ENCODE data around the gene IGF1R.

Gene IGF1R

DNA sequence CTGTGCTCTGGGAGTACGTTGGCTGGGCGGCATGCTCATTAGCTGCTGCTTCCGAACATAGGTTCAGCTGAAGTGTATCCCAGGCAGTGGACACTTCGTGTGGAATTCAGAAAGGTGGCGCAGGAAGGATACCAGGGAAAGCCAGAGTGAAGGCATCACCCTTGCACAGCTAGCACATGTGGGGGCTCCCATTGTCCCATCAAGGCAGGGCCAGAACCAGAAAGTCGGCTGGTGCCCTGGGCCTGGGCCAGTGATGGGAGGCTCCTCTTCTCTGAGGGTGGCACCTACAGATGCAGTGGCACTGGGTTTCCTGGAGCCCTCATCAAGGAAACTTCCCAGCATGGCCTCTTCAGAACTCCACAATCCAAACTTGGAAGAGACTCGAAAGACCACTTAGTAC is 302.7 kb downstream of the IGF1R start:
- DNase-seq = no peak
- intact Hi-C loops (cut with DNase I) = no loop called here

DNA sequence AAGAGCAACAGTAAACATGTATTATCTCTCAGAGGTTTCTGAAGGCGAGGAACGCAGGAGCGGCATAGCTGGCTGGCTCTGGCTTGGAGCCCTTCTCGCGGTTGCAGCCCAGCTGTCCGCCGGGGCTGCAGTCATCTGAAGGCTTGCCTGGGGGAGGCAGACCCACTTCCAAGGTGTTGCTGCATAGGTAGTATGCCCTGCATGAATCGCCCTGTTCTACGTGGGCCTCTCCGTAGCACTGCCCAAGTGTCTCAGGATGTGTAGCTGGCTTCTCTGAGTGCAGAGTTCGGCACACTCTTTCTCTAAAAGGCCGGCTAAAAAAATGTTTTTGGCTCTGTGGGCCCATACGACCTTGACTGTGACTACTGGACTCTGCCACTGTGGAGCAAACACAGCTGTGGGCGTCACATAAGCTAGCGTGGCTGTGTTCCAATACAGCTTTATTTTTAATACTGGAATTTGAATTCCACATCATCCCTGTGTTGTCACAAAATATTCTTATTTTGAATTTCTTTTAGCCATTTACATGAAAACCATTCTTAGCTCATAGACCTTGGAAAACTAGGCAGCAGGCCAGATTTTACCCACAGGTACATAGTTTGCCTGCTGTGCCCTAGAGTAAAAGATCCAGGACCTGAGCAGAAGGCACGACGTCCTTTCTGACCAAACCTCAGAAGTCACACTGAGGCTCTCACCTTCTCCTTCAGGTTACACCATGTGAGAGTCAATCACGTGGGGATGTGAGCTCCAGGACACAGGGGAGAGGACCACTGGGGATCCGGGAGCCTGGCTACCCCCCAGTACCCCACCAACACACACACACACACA is 303.4 kb downstream of the IGF1R start:
- intact Hi-C loops (cut with DNase I) = no loop called here
- DNase-seq = no peak

DNA sequence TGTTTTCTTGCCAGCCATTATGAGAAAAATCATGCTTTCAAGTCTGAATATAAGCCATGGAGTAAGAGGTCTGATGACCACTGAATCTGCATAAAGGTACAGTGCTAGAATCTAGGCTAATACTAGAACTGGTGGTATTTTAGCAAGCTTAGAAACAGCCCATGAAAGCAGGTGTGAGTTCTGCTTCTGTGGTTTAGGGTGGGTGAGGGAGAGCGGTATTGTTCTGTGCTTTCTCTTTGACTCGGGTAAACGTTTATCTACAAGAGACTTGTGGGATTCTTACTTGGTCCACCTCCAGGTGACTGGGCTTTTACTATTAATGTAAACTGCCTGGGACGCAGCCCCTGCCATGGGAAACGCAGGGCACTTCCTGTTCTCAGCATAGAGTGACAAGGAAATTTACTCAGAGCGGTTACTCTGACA is 304.1 kb downstream of the IGF1R start:
- no peak for DNase-seq
- intact Hi-C loops (cut with DNase I) = no loop called here

DNA sequence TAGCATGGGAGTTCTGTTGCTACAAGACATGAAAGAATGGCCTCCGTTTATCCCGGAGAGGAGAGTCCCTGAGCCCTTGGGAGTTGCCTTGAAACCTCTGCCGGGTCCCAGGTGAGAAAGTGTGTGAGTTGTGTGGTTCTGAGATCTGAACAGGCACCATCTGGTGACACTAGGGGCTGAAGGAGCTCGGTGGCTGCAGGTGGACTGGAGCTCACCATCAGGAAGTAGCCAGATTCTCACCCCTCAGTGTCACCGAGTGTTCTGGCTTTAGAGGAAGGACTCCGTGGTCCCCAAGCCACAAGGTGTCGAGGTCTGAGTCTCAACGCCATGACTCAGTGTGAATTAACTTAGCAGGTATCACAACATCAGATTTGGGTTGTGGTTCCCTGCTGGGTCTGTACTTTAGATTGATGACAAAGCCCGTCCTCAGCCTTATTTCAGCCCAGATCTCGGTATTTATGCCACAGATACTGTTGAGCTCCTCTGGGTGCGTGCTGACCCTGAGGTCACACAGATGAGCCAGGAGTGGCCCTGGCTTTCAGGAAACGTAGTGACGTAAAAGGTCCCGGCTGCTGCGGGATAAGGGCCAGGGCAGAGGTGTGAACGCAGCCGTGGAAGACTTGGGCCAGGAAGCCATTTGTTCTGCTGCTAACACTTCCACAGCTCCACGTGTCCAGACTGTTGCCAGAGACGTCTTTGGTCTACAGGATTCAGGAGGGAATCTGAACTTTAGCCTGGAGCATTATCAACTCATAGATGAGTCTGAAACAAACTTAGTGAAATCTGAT is 304.9 kb downstream of the IGF1R start:
- intact Hi-C loops (cut with DNase I) = no loop called here
- no peak for DNase-seq

DNA sequence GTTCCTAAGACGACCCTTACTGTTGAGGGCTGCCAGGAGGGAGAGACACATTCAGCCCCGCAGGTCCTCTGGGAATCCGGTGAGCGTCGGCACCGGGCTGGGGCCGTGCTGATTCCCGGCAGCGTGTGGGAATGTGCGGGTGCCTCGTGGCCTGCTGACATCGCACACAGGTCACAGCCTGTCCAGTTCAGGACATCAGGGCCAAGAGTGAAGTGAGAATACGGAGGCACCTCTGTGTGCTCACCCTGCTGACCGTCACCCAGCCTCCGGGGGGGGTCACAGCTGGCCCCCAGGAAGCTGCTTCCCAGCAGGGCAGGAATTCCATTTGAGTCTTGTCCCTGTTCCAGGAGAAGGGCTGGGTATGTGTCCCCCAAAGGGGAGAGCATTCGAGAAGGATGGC is 305.6 kb downstream of the IGF1R start:
- intact Hi-C loops (cut with DNase I) = no loop called here
- peak in 1 of 42 donors; percentile 13 for DNase-seq

DNA sequence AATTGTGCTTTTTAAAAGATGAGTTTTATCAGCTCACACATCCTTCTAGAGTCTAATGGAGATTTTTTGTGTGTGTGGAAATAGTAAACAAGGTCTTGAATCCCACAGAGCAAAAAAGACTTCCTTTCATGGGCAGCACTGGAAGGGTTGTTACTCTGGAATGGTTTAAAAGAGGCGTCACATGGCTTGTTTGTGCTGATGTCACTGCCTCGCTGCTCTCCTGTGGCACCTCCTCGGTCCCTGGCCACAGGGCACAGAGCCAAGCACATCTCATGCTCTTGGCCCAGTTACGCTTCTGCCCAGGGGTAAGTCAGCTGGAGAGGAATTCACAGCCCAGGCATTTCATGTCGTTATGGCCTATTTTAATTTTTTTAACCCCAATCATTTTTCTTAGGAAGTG is 306.1 kb downstream of the IGF1R start:
- intact Hi-C loops (cut with DNase I) = no loop called here
- peak in 41 of 42 donors; percentile 44 to 89 (median 72) for DNase-seq

DNA sequence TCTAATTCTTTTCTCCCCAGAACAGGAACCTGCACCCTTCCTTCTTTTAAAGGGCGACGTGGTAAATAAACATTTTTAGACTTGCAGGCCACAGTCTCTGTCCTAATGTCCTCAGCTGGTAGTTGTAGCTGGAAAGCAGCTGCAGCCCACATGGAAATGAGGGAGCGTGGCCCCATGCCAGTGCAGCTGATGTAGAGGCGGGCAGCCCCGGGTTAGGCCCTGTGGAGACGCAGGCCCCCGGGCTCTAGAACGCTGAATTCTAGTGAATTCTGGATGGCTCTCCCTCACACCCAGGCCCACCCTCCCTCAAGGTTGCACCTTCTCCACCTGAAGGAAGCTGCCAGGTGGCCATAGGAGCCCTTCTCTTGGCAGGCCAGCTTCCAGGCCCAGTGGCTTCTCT is 307.0 kb downstream of the IGF1R start:
- intact Hi-C loops (cut with DNase I) = no loop called here
- peak; percentile 64 to 95 (median 88) for DNase-seq

DNA sequence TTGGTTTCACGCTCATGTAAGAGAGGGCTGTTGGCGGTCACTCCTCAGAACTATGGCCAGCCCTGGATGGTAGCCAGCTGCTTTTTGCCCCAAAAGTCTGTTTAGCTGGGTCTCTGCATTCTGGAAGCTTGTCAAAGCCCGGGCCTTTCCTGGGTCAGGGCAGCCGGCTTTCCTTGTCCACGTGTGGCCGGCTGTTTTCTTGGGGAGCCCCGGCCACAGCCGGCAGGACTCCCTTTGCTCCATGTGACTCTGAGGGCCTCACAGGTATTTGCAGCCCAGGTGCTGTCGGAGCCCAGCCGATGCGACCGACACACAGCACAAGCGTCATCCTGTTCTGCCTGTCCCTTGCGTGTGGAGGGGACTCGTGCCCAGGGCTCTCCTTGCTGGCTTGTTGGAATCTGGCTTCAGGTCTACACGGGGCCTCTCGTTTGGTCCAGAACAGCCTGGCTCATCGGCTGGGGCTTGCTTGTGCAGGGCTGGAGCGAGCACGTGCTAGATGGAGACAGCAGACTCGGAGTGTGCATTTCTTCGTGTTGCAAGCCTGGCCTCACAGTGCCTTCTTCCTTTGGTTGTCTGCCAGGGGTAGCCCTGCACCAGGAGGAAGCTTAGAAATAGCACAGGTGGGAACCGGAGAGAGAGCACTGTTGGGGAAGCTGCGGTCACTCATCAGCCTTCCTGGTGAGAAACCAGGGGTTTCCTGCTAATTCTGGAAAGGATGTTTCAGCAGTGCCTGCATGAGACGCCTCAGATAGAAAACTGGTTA is 307.8 kb downstream of the IGF1R start:
- DNase-seq = peak in 10 of 42 donors; percentile 10 to 62 (median 32)
- intact Hi-C loops (cut with DNase I) = no loop called here

DNA sequence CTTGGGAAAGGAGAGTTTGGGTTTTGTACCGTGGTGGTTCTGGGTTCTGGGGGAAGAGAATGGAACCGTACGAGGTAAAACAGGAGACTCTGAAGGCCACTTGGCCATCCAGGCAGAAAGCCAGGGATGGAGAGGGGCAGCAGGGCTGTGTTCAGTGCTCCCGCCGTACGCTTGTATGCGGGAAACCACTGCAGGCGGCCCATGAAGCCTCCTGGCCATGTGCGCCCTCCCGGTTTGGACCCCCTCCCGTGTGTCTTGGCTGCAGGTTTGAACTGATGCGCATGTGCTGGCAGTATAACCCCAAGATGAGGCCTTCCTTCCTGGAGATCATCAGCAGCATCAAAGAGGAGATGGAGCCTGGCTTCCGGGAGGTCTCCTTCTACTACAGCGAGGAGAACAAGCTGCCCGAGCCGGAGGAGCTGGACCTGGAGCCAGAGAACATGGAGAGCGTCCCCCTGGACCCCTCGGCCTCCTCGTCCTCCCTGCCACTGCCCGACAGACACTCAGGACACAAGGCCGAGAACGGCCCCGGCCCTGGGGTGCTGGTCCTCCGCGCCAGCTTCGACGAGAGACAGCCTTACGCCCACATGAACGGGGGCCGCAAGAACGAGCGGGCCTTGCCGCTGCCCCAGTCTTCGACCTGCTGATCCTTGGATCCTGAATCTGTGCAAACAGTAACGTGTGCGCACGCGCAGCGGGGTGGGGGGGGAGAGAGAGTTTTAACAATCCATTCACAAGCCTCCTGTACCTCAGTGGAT is 308.6 kb downstream of the IGF1R start:
- DNase-seq = no peak
- intact Hi-C loops (cut with DNase I) = no loop called here

DNA sequence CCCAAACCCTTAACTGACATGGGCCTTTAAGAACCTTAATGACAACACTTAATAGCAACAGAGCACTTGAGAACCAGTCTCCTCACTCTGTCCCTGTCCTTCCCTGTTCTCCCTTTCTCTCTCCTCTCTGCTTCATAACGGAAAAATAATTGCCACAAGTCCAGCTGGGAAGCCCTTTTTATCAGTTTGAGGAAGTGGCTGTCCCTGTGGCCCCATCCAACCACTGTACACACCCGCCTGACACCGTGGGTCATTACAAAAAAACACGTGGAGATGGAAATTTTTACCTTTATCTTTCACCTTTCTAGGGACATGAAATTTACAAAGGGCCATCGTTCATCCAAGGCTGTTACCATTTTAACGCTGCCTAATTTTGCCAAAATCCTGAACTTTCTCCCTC is 309.3 kb downstream of the IGF1R start:
- no peak for DNase-seq
- intact Hi-C loops (cut with DNase I) = no loop called here

DNA sequence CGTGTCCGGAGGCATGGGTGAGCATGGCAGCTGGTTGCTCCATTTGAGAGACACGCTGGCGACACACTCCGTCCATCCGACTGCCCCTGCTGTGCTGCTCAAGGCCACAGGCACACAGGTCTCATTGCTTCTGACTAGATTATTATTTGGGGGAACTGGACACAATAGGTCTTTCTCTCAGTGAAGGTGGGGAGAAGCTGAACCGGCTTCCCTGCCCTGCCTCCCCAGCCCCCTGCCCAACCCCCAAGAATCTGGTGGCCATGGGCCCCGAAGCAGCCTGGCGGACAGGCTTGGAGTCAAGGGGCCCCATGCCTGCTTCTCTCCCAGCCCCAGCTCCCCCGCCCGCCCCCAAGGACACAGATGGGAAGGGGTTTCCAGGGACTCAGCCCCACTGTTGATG is 309.7 kb downstream of the IGF1R start:
- no peak for DNase-seq
- intact Hi-C loops (cut with DNase I) = no loop called here

DNA sequence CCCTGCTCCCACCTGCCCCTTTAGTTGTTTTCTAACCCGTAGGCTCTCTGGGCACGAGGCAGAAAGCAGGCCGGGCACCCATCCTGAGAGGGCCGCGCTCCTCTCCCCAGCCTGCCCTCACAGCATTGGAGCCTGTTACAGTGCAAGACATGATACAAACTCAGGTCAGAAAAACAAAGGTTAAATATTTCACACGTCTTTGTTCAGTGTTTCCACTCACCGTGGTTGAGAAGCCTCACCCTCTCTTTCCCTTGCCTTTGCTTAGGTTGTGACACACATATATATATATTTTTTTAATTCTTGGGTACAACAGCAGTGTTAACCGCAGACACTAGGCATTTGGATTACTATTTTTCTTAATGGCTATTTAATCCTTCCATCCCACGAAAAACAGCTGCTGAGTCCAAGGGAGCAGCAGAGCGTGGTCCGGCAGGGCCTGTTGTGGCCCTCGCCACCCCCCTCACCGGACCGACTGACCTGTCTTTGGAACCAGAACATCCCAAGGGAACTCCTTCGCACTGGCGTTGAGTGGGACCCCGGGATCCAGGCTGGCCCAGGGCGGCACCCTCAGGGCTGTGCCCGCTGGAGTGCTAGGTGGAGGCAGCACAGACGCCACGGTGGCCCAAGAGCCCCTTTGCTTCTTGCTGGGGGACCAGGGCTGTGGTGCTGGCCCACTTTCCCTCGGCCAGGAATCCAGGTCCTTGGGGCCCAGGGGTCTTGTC is 310.7 kb downstream of the IGF1R start:
- intact Hi-C loops (cut with DNase I) = no loop called here
- DNase-seq = no peak

DNA sequence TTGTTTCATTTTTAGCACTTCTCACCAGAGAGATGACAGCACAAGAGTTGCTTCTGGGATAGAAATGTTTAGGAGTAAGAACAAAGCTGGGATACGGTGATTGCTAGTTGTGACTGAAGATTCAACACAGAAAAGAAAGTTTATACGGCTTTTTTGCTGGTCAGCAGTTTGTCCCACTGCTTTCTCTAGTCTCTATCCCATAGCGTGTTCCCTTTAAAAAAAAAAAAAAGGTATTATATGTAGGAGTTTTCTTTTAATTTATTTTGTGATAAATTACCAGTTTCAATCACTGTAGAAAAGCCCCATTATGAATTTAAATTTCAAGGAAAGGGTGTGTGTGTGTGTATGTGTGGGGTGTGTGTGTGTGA is 311.3 kb downstream of the IGF1R start:
- intact Hi-C loops (cut with DNase I) = loop anchor here (10.0 kb wide), 1 partner anchor 95 kb away; no protein-coding TSS in a partner anchor
- no peak for DNase-seq

DNA sequence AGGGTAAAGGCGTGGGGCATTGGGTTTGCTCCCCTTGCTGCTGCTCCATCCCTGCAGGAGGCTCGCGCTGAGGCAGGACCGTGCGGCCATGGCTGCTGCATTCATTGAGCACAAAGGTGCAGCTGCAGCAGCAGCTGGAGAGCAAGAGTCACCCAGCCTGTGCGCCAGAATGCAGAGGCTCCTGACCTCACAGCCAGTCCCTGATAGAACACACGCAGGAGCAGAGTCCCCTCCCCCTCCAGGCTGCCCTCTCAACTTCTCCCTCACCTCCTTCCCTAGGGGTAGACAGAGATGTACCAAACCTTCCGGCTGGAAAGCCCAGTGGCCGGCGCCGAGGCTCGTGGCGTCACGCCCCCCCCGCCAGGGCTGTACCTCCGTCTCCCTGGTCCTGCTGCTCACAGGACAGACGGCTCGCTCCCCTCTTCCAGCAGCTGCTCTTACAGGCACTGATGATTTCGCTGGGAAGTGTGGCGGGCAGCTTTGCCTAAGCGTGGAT is 312.3 kb downstream of the IGF1R start:
- intact Hi-C loops (cut with DNase I) = loop anchor here (10.0 kb wide), 1 partner anchor 94 kb away; no protein-coding TSS in a partner anchor
- DNase-seq = no peak

DNA sequence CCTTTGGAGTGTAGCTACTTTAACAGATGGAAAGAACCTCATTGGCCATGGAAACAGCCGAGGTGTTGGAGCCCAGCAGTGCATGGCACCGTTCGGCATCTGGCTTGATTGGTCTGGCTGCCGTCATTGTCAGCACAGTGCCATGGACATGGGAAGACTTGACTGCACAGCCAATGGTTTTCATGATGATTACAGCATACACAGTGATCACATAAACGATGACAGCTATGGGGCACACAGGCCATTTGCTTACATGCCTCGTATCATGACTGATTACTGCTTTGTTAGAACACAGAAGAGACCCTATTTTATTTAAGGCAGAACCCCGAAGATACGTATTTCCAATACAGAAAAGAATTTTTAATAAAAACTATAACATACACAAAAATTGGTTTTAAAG is 315.1 kb downstream of the IGF1R start:
- DNase-seq = peak in 1 of 42 donors; percentile 8
- intact Hi-C loops (cut with DNase I) = loop anchor here (10.0 kb wide), 1 partner anchor 91 kb away; no protein-coding TSS in a partner anchor

DNA sequence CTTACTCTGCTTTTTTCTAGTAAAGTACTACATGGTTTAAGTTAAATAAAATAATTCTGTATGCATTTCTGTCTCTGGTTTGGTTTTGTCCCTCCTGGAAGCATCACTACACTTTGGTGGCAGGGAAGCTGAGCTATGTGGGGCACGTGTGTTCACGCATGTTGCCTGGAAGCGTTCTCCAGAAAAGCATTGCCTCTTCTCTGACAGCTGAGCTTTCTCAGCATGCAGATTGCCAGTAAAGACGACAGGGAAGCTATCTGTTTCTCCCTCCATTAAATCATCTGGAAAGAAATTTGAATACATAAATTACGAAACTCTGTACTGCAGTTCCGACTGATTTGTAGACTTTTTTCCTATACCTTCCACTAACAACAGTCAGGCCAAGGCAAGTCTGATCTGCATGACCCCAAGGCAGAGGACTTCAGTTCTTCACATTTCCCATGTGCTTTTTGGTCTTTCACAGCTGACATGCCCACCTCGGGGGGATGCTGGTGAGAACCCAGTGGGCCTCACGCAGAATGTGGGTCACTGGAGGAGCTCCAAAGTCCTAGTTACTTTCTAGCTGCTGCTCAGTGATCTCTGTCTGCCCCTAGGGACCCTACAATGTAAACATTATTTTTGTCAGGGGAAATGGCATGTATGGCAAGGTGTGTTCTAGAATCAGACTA is 316.3 kb downstream of the IGF1R start:
- peak in 6 of 42 donors; percentile 20 to 52 (median 34) for DNase-seq
- intact Hi-C loops (cut with DNase I) = loop anchor here (10.0 kb wide), 1 partner anchor 90 kb away; no protein-coding TSS in a partner anchor

DNA sequence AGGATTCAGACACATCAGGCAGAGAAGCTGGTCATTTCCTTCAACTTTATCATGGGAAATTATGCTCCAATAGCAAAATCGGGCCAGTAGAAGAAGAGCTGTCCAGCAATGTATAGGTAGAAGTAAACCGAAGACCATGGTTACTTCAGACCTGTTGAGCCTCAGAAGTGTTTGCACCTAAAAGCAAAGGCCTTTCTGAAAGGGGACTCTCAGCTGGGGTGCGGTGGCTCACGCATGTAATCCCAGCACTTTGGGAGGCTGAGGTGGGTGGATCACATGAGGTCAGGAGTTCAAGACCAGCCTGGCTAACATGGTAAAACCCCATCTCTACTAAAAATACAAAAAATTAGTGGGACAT is 316.8 kb downstream of the IGF1R start:
- intact Hi-C loops (cut with DNase I) = loop anchor here (10.0 kb wide), 1 partner anchor 90 kb away; no protein-coding TSS in a partner anchor

More for the DNA sequence above, 316.8 kb downstream of the IGF1R start:
- peak in 1 of 42 donors; percentile 1 for DNase-seq
